Neural cell (in vitro differentiated cells): ENCODE measurements around the gene GSG1. TPM values are rescaled to one million over a fixed set of nuclear protein-coding genes. Genes with fewer than 3 reads are reported as not detected.

ENCODE experiments used
- H2AFZ ChIP-seq: fragments of 200-600, 300-800 bp; sonication (generic), shearing (Covaris generic); 2 replicates; pipeline ENCODE4 v1.6.0; 2014; ENCODE audit warnings: low read depth, mild to moderate bottlenecking, antibody characterized with exemption, low read length, moderate library complexity
- H3F3A ChIP-seq: fragments of 200-600 bp; shearing (Covaris generic); 2 replicates; pipeline ENCODE4 v1.6.1; 2016; ENCODE audit warnings: mild to moderate bottlenecking, moderate library complexity, mixed read lengths, antibody characterized with exemption, low read length; ENCODE audit not compliant: insufficient read depth, poor library complexity, severe bottlenecking
- H3K27ac ChIP-seq: fragments of 200-600, 300-800 bp; sonication (generic), shearing (Covaris generic); 2 replicates; pipeline ENCODE4 v1.5.1; 2014; ENCODE audit warnings: mild to moderate bottlenecking, low read length, moderate library complexity
- H3K27me3 ChIP-seq: fragments of 300-800, 200-600 bp; sonication (generic), shearing (Covaris generic); 2 replicates; pipeline ENCODE4 v1.6.0; 2014; ENCODE audit warnings: mild to moderate bottlenecking, low read depth, low read length, moderate library complexity; ENCODE audit not compliant: insufficient read depth
- H3K36me3 ChIP-seq: fragments of 300-800, 200-600 bp; sonication (generic), shearing (Covaris generic); 2 replicates; pipeline ENCODE4 v1.5.1; 2014; ENCODE audit warnings: mild to moderate bottlenecking, antibody characterized with exemption, low read length, moderate library complexity; ENCODE audit not compliant: insufficient read depth
- H3K4me2 ChIP-seq: fragments of 300-800, 200-600 bp; sonication (generic), shearing (Covaris generic); 2 replicates; pipeline ENCODE4 v1.6.0; 2014; ENCODE audit warnings: mild to moderate bottlenecking, low read length
- H3K4me3 ChIP-seq: fragments of 300-800, 200-600 bp; sonication (generic), shearing (Covaris generic); 2 replicates; pipeline ENCODE4 v1.5.1; 2014; ENCODE audit warnings: mild to moderate bottlenecking, low read length, moderate library complexity
- H3K79me2 ChIP-seq: fragments of 200-600 bp; shearing (Covaris generic); replicated peaks from 2 replicates; pipeline ENCODE4 v1.6.0; 2014; ENCODE audit warnings: mild to moderate bottlenecking, low read length, moderate library complexity; ENCODE audit not compliant: insufficient read depth
- H3K9ac ChIP-seq: fragments of 300-800, 200-600 bp; sonication (generic), shearing (Covaris generic); 2 replicates; pipeline ENCODE4 v1.6.1; 2016; ENCODE audit warnings: mild to moderate bottlenecking, low read length, mixed read lengths
- H3K9me2 ChIP-seq: fragments of 200-600 bp; shearing (Covaris generic); 2 replicates; pipeline ENCODE4 v1.6.1; 2016; ENCODE audit warnings: mild to moderate bottlenecking, low read length, mixed read lengths; ENCODE audit not compliant: insufficient read depth
- H3K9me3 ChIP-seq: fragments of 200-600, 300-800 bp; sonication (generic), shearing (Covaris generic); 2 replicates; pipeline ENCODE4 v1.6.1; 2016; ENCODE audit warnings: mild to moderate bottlenecking, mixed run types, low read length, moderate library complexity, mixed read lengths
- H4K20me1 ChIP-seq: fragments of 200-600 bp; shearing (Covaris generic); 2 replicates; pipeline ENCODE4 v1.6.1; 2016; ENCODE audit warnings: mild to moderate bottlenecking, mixed run types; ENCODE audit not compliant: insufficient read depth
- EP300 ChIP-seq: fragments of 450-650 bp; conservative IDR thresholded peaks from 2 replicates; pipeline ENCODE4 v1.6.1; 2014; ENCODE audit warnings: antibody characterized with exemption, mild to moderate bottlenecking, moderate library complexity; ENCODE audit not compliant: poor library complexity, severe bottlenecking
- EZH2 ChIP-seq: fragments of 200-600, 300-800 bp; shearing (Covaris generic), sonication (generic); IDR thresholded peaks from 2 replicates; pipeline ENCODE4 v1.6.1; 2014; ENCODE audit warnings: antibody characterized with exemption, low read length, borderline replicate concordance, mild to moderate bottlenecking; ENCODE audit not compliant: insufficient read depth, poor library complexity, severe bottlenecking
- MXI1 ChIP-seq: fragments of 450-650 bp; conservative IDR thresholded peaks from 2 replicates; pipeline ENCODE4 v1.6.1; 2014; ENCODE audit warnings: antibody characterized with exemption, mild to moderate bottlenecking; ENCODE audit not compliant: poor library complexity, severe bottlenecking
- POLR2AphosphoS5 ChIP-seq: IDR thresholded peaks from 2 replicates; pipeline ENCODE4 v1.6.1; 2012
- RAD21 ChIP-seq: fragments of 450-650 bp; conservative IDR thresholded peaks from 2 replicates; pipeline ENCODE4 v1.6.1; 2014; ENCODE audit warnings: antibody characterized with exemption, mild to moderate bottlenecking, moderate library complexity
- REST ChIP-seq: IDR thresholded peaks from 2 replicates; pipeline ENCODE4 v1.6.1; 2012; ENCODE audit warnings: borderline replicate concordance
- SMC3 ChIP-seq: fragments of 450-650 bp; conservative IDR thresholded peaks from 2 replicates; pipeline ENCODE4 v1.6.1; 2014; ENCODE audit warnings: antibody characterized with exemption, mild to moderate bottlenecking, moderate library complexity; ENCODE audit not compliant: poor library complexity
- TAF1 ChIP-seq: IDR thresholded peaks from 2 replicates; pipeline ENCODE4 v1.6.1; 2012; ENCODE audit warnings: low read depth
- polyA plus RNA-seq: library from polyadenylated mRNA; depleted of rRNA; stranded (reverse); fragments of >200 nt; gene quantifications from 2 replicates; pipeline ENCODE4 v1.2.3, GENCODE V29; 2014
- TF ChIP-seq, protein P1 (sequence below): fragments of 450-650 bp; IDR thresholded peaks from 2 replicates; pipeline ENCODE4 v1.5.1; 2014; ENCODE audit warnings: antibody characterized with exemption, mild to moderate bottlenecking, moderate library complexity; ENCODE audit not compliant: poor library complexity, severe bottlenecking

Gene GSG1
- polyA plus RNA-seq, 1 donor from 2014 or later, result 0.17 TPM

DNA sequence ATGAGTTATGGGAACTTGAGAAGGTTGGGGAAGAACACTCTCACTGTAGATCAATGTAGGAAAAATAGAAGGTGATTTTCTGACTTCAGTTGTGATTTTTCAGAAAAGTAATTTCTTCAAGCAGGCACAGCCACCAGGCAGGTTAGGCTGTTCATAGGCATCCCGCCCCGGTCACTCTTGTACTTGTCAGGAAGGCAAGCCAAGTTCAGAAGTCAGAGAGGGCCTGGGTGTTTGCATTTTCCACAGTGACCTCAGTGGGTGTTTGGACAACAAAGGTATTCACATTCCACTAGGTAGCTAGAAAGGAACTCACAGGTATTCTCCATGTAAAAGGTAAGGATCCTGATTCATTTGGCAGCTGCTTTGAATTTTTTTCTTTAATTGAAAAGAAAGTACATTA is 62.2 kb downstream of the GSG1 start:
- Histone ChIP-seq H3K27me3 (no peaks in the 10 kb centered on the region), H3F3A (no peaks in the 10 kb centered on the region), H2AFZ (no peak overlapping the region), H3K9me2 (no peaks in the 10 kb centered on the region), H3K27ac (no peak overlapping the region), H3K9me3 (no peaks in the 10 kb centered on the region), H4K20me1 (no peaks in the 10 kb centered on the region), H3K4me3 (no peak overlapping the region), H3K79me2 (peaks cover 6% of the 10 kb centered on the region), H3K36me3 (no peaks in the 10 kb centered on the region), H3K9ac (no peak overlapping the region), H3K4me2 (no peak overlapping the region)
- TF ChIP-seq SMC3 (no peak), POLR2AphosphoS5 (no peak), RAD21 (no peak), EP300 (no peak), MXI1 (no peak), TAF1 (no peak), REST (no peak), EZH2 (no peak)
- TF ChIP-seq, protein P1, sequence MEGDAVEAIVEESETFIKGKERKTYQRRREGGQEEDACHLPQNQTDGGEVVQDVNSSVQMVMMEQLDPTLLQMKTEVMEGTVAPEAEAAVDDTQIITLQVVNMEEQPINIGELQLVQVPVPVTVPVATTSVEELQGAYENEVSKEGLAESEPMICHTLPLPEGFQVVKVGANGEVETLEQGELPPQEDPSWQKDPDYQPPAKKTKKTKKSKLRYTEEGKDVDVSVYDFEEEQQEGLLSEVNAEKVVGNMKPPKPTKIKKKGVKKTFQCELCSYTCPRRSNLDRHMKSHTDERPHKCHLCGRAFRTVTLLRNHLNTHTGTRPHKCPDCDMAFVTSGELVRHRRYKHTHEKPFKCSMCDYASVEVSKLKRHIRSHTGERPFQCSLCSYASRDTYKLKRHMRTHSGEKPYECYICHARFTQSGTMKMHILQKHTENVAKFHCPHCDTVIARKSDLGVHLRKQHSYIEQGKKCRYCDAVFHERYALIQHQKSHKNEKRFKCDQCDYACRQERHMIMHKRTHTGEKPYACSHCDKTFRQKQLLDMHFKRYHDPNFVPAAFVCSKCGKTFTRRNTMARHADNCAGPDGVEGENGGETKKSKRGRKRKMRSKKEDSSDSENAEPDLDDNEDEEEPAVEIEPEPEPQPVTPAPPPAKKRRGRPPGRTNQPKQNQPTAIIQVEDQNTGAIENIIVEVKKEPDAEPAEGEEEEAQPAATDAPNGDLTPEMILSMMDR, result no peak

DNA sequence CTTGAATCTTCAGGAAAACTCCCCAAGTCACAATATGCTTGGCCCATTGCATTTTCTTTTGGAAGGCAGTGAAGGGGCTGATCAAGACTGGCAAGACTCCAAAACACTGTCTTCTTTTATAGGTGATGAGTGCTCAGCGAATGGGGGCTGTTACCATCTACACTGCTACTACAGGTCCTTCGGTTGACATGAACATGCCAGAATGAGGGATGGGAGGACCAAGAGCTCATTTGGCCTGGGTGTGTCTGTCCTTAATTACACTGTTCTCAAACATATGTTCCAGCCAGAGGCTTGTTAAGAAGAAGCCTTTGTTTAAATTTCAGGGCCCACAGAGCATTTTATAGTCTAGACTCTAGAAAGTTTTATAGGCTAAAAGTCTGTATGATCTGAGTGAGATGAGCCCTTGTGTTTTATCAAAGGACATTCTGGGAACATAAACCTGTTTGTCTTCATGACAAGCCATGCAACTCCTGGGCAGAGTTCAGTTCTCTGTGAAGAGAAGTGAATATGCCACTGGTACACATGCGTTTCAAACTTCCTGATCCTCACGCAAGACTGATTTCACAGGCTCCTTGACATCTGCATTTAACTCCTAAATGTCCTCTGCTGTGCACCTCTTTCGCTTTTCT is 64.0 kb downstream of the GSG1 start:
- no peak overlapping the region for H3K4me3 ChIP-seq
- H2AFZ ChIP-seq, result no peak overlapping the region
- no peaks in the 10 kb centered on the region for H3F3A ChIP-seq
- H3K27me3 ChIP-seq, result no peaks in the 10 kb centered on the region
- H3K4me2 ChIP-seq, result no peak overlapping the region
- no peaks in the 10 kb centered on the region for H3K9me3 ChIP-seq
- no peak overlapping the region for H3K27ac ChIP-seq
- no peaks in the 10 kb centered on the region for H4K20me1 ChIP-seq
- H3K9me2 ChIP-seq, result no peaks in the 10 kb centered on the region
- H3K79me2 ChIP-seq, result no peaks in the 10 kb centered on the region
- H3K36me3 ChIP-seq, result no peaks in the 10 kb centered on the region
- TF ChIP-seq TAF1, result no peak
- no peak for TF ChIP-seq EP300
- TF ChIP-seq SMC3, result no peak
- TF ChIP-seq MXI1, result no peak
- TF ChIP-seq REST, result no peak
- no peak for TF ChIP-seq RAD21
- TF ChIP-seq, protein P1, result no peak
- no peak for TF ChIP-seq POLR2AphosphoS5
- no peak for TF ChIP-seq EZH2
- H3K9ac ChIP-seq, result no peak overlapping the region
